Ishikawa (cell line): Measurements from ENCODE around the gene REV3L.

Experiments
- CEBPB ChIP-seq: IDR thresholded peaks from 2 replicates; pipeline ENCODE4 v1.6.1; 2012
- CREB1 ChIP-seq: IDR thresholded peaks from 2 replicates; pipeline ENCODE4 v1.6.1; 2012; ENCODE audit warnings: low read depth
- EGR1 ChIP-seq: IDR thresholded peaks from 2 replicates; pipeline ENCODE4 v1.6.1; 2012
- EP300 ChIP-seq: IDR thresholded peaks from 2 replicates; pipeline ENCODE4 v1.6.1; 2012; ENCODE audit warnings: borderline replicate concordance
- FOXM1 ChIP-seq: IDR thresholded peaks from 2 replicates; pipeline ENCODE4 v1.6.1; 2012; ENCODE audit warnings: low read depth, borderline replicate concordance
- NFIC ChIP-seq: IDR thresholded peaks from 2 replicates; pipeline ENCODE4 v1.6.1; 2012
- RAD21 ChIP-seq: IDR thresholded peaks from 2 replicates; pipeline ENCODE4 v1.6.1; 2012; ENCODE audit warnings: low read depth
- TAF1 ChIP-seq: IDR thresholded peaks from 2 replicates; pipeline ENCODE4 v1.6.1; 2012; ENCODE audit warnings: low read depth, mild to moderate bottlenecking
- TCF12 ChIP-seq: IDR thresholded peaks from 2 replicates; pipeline ENCODE4 v1.6.1; 2012; ENCODE audit warnings: low read depth
- TEAD4 ChIP-seq: IDR thresholded peaks from 2 replicates; pipeline ENCODE4 v1.6.1; 2012
- YY1 ChIP-seq: IDR thresholded peaks from 2 replicates; pipeline ENCODE4 v1.6.1; 2012; ENCODE audit warnings: low read depth
- ZBTB7A ChIP-seq: IDR thresholded peaks from 2 replicates; pipeline ENCODE4 v1.6.1; 2012; ENCODE audit warnings: low read depth
- TF ChIP-seq, protein P1 (sequence below): IDR thresholded peaks from 2 replicates; pipeline ENCODE4 v1.6.1; 2012
- TF ChIP-seq, protein P2 (sequence below): IDR thresholded peaks from 2 replicates; pipeline ENCODE4 v1.6.1; 2012
- TF ChIP-seq, protein P3 (sequence below): IDR thresholded peaks from 2 replicates; pipeline ENCODE4 v1.6.1; 2012; ENCODE audit warnings: low read depth, mild to moderate bottlenecking

The REV3L gene

DNA sequence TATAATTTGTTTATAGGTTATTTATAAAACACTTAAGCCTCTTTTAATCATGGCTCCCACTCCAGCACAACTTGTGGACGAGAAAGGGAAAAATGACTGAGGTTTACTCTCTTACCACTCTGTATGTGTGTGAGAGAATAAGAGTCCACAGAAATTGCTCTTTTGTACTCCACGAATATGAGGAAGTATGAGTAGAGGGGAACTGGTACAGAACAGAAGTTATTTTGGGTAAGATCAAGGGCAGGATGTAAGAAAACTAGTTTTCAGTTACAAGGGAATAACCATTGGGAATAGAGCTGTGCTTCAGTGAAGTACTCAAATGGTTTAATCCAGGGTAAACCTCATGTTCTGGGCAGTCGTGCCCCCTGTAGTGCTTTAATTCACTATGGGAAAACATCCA, 72.6 kb downstream of the REV3L start:
- no peak for TF ChIP-seq RAD21
- no peak for TF ChIP-seq TCF12
- no peak for TF ChIP-seq TAF1
- TF ChIP-seq NFIC = no peak
- TF ChIP-seq YY1 = no peak
- TF ChIP-seq CREB1 = no peak
- TF ChIP-seq CEBPB = no peak
- TF ChIP-seq EGR1 = no peak
- TF ChIP-seq EP300 = no peak
- TF ChIP-seq TEAD4 = no peak
- no peak for TF ChIP-seq ZBTB7A
- TF ChIP-seq, protein P1, sequence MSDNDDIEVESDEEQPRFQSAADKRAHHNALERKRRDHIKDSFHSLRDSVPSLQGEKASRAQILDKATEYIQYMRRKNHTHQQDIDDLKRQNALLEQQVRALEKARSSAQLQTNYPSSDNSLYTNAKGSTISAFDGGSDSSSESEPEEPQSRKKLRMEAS = no peak
- TF ChIP-seq, protein P2, sequence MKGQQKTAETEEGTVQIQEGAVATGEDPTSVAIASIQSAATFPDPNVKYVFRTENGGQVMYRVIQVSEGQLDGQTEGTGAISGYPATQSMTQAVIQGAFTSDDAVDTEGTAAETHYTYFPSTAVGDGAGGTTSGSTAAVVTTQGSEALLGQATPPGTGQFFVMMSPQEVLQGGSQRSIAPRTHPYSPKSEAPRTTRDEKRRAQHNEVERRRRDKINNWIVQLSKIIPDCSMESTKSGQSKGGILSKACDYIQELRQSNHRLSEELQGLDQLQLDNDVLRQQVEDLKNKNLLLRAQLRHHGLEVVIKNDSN = no peak
- TF ChIP-seq, protein P3, sequence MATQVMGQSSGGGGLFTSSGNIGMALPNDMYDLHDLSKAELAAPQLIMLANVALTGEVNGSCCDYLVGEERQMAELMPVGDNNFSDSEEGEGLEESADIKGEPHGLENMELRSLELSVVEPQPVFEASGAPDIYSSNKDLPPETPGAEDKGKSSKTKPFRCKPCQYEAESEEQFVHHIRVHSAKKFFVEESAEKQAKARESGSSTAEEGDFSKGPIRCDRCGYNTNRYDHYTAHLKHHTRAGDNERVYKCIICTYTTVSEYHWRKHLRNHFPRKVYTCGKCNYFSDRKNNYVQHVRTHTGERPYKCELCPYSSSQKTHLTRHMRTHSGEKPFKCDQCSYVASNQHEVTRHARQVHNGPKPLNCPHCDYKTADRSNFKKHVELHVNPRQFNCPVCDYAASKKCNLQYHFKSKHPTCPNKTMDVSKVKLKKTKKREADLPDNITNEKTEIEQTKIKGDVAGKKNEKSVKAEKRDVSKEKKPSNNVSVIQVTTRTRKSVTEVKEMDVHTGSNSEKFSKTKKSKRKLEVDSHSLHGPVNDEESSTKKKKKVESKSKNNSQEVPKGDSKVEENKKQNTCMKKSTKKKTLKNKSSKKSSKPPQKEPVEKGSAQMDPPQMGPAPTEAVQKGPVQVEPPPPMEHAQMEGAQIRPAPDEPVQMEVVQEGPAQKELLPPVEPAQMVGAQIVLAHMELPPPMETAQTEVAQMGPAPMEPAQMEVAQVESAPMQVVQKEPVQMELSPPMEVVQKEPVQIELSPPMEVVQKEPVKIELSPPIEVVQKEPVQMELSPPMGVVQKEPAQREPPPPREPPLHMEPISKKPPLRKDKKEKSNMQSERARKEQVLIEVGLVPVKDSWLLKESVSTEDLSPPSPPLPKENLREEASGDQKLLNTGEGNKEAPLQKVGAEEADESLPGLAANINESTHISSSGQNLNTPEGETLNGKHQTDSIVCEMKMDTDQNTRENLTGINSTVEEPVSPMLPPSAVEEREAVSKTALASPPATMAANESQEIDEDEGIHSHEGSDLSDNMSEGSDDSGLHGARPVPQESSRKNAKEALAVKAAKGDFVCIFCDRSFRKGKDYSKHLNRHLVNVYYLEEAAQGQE = no peak
- TF ChIP-seq FOXM1 = no peak

DNA sequence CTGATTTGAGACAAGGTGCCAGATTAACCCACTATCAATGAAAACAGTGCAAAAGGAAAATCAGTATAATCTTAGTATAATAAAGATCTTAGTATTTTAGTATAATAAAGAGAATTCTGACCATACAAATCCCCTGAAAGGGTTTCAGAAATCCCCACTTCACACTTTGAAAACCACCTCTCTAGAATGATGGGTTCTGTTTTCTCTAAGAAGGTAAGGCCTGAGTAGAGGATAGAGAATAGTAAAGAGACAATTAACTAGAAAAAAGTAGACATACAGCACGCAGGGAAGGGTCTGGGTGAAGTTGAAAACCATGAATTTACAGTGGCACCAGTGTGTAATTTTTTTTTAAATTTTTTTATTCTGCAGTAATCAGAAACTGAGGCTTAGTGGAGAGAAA, 73.6 kb downstream of the REV3L start:
- TF ChIP-seq, protein P2 = no peak
- TF ChIP-seq, protein P3 = no peak
- TF ChIP-seq EP300 (no peak), CREB1 (no peak), CEBPB (no peak), RAD21 (no peak), FOXM1 (no peak), NFIC (no peak), YY1 (no peak), TAF1 (no peak), TEAD4 (no peak), ZBTB7A (no peak), TCF12 (no peak), EGR1 (no peak)
- TF ChIP-seq, protein P1 = no peak

DNA sequence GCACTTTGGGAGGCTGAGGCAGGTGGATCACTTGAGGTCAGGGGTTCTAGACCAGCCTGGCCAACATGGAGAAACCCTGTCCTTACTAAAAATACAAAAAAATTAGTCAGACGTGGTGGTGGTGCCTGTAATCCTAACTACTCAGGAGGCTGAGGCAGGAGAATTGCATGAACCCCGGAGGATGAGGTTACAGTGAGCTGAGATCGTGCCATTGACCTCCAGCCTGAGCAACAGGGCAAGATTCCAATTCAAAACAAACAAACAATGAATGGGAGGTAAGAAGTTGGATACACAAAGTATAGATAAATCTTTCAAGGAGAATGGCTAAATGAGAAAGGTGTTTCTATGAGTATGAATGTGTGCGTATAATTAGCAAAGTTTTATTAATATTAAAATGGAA, 75.3 kb downstream of the REV3L start:
- TF ChIP-seq ZBTB7A (no peak), CEBPB (no peak), EP300 (no peak), EGR1 (no peak), TCF12 (no peak), NFIC (no peak), YY1 (no peak), CREB1 (no peak), TEAD4 (no peak), FOXM1 (no peak), TAF1 (no peak), RAD21 (no peak)
- TF ChIP-seq, protein P1 = no peak
- TF ChIP-seq, protein P2 = no peak
- TF ChIP-seq, protein P3 = no peak

DNA sequence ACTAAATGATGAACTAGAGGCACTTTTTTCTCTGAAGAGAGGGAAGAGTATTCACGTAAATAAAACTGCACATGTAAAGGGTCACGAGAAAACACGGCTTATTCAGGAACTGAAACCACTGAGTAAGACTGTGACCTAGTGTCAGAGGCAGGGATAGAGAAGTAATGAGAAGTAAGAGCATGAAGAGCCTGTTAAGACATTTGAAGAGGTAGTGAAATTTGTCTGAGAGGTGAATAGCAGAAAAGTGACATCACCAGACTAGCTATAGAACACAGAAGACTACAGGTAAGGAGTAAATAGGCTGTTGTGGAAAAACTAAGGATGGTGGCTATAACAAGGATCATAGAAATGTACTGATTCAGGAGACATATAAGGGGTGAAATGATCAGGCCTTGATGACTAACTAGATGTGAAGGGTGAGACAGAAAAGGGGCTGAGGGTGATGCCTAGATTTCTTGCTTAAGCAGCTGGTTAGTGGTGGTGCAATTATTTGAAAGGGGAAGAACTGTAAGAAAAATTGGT, 76.8 kb downstream of the REV3L start:
- TF ChIP-seq NFIC (no peak), RAD21 (no peak), CREB1 (no peak), EP300 (no peak), ZBTB7A (no peak), YY1 (no peak), FOXM1 (no peak), CEBPB (no peak), TAF1 (no peak), EGR1 (no peak), TEAD4 (no peak), TCF12 (no peak)
- TF ChIP-seq, protein P1 = no peak
- TF ChIP-seq, protein P2 = no peak
- TF ChIP-seq, protein P3 = no peak
